ENCODE data around the gene CPLANE1.

CPLANE1 gene

DNA sequence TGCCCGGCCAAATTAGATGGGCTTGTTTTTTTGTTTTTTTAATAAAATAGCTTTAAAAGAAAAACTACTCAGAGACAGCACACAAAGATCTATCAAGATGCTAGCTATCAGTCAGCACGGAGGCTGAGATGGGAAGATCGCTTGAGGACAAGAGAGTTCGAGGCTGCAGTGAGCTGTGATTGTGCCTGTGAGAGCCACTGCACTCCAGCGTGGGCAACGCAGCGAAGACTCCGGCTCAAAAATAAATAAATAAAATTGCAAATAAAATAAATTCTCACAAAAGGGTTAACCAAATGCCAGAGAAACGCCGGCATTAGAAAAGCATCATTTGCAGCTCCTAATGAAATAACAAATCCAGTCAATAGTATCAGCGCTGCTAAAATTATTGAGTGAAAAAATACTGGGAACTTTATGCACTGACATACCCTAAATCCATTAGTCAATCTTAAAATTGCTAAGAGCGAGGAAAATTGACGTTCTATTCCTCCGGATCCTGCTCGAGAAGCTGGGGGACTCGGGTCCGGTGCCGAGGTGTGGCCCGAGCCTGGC is 681 bp downstream of the CPLANE1 start:
- Histone ChIP-seq H3K27ac (ENCODE audit: low read depth, low read length, poor library complexity, severe bottlenecking) (peak overlapping the region; percentile 26), H2AFZ (ENCODE audit: low read length) (no peak overlapping the region)

DNA sequence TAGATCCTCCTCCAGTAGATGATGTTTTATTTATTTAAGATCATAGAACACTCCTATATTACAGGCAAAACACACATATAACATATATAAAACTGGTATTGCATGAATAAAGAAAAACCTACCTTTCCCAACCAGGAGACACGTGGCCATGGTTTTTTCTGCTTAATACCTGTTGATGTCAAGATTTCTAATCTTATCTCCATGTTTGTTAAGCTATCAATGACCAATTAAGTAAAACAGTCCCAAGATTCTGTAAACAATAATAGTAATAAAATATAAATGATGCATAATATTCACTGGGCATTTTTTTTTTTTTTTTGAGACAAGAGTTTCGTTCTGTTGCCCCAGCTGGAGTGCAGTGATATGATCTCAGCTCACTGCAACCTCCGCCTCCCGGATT is 1.7 kb downstream of the CPLANE1 start:
- Histone ChIP-seq H3K79me2 (ENCODE audit: insufficient read depth, low read length) (no peaks in the 10 kb centered on the region), H3K4me3 (ENCODE audit: low read depth, low read length, poor library complexity, severe bottlenecking) (no peak overlapping the region), H3K4me1 (ENCODE audit: insufficient read depth, low read length, severe bottlenecking) (peaks cover 23% of the 10 kb centered on the region), H3K9ac (ENCODE audit: low read length) (no peak overlapping the region), H3K27ac (ENCODE audit: low read depth, low read length, poor library complexity, severe bottlenecking) (no peak overlapping the region), H3K9me2 (ENCODE audit: low read depth, low read length) (no peaks in the 10 kb centered on the region), H4K20me1 (ENCODE audit: insufficient read depth, low read length) (no peaks in the 10 kb centered on the region), H3F3A (ENCODE audit: insufficient read depth, low read length) (no peaks in the 10 kb centered on the region), H3K4me2 (ENCODE audit: low read length) (peak overlapping the region; percentile 16; the same call in 1 of the 2 replicates), H3K36me3 (ENCODE audit: insufficient read depth, low read length) (no peaks in the 10 kb centered on the region; the same call in 1 of the 2 replicates), H3K27me3 (ENCODE audit: insufficient read depth, low read length) (no peaks in the 10 kb centered on the region), H2AFZ (ENCODE audit: low read length) (no peak overlapping the region), H3K9me3 (ENCODE audit: low read length) (no peaks in the 10 kb centered on the region)
- no peak for TF ChIP-seq EZH2 (IDR thresholded peaks at IDR 0.05; ENCODE audit: borderline replicate concordance, low read length)
- no peak for TF ChIP-seq CTCF (IDR thresholded peaks at IDR 0.05; ENCODE audit: low read length)

More for the DNA sequence above, 681 bp downstream of the CPLANE1 start:
- Histone ChIP-seq H3K9me3 (ENCODE audit: low read length) (no peaks in the 10 kb centered on the region), H3K9ac (ENCODE audit: low read length) (peak overlapping the region; percentile 78), H3K4me3 (ENCODE audit: low read depth, low read length, poor library complexity, severe bottlenecking) (peak overlapping the region; percentile 74), H3K4me2 (ENCODE audit: low read length) (peak overlapping the region; percentile 69), H4K20me1 (ENCODE audit: insufficient read depth, low read length) (no peaks in the 10 kb centered on the region), H3K9me2 (ENCODE audit: low read depth, low read length) (no peaks in the 10 kb centered on the region), H3K4me1 (ENCODE audit: insufficient read depth, low read length, severe bottlenecking) (peaks cover 23% of the 10 kb centered on the region), H3K79me2 (ENCODE audit: insufficient read depth, low read length) (no peaks in the 10 kb centered on the region), H3K36me3 (ENCODE audit: insufficient read depth, low read length) (no peaks in the 10 kb centered on the region), H3K27me3 (ENCODE audit: insufficient read depth, low read length) (no peaks in the 10 kb centered on the region), H3F3A (ENCODE audit: insufficient read depth, low read length) (no peaks in the 10 kb centered on the region)
- TF ChIP-seq CTCF (IDR thresholded peaks at IDR 0.05; ENCODE audit: low read length): no peak
- TF ChIP-seq EZH2 (IDR thresholded peaks at IDR 0.05; ENCODE audit: borderline replicate concordance, low read length): no peak

GRCh38 chr5:37247036-37247435 is 2.1 kb downstream of the CPLANE1 start:
- Histone ChIP-seq H3K9me3 (ENCODE audit: low read length) (no peaks in the 10 kb centered on the region), H3F3A (ENCODE audit: insufficient read depth, low read length) (no peaks in the 10 kb centered on the region), H3K4me2 (ENCODE audit: low read length) (peak overlapping the region; percentile 16; the same call in 1 of the 2 replicates), H3K27me3 (ENCODE audit: insufficient read depth, low read length) (no peaks in the 10 kb centered on the region), H3K9me2 (ENCODE audit: low read depth, low read length) (no peaks in the 10 kb centered on the region), H2AFZ (ENCODE audit: low read length) (no peak overlapping the region), H3K4me3 (ENCODE audit: low read depth, low read length, poor library complexity, severe bottlenecking) (no peak overlapping the region), H4K20me1 (ENCODE audit: insufficient read depth, low read length) (no peaks in the 10 kb centered on the region), H3K4me1 (ENCODE audit: insufficient read depth, low read length, severe bottlenecking) (peaks cover 23% of the 10 kb centered on the region), H3K36me3 (ENCODE audit: insufficient read depth, low read length) (no peaks in the 10 kb centered on the region; the same call in 1 of the 2 replicates), H3K27ac (ENCODE audit: low read depth, low read length, poor library complexity, severe bottlenecking) (no peak overlapping the region), H3K79me2 (ENCODE audit: insufficient read depth, low read length) (no peaks in the 10 kb centered on the region), H3K9ac (ENCODE audit: low read length) (no peak overlapping the region)
- TF ChIP-seq EZH2 (IDR thresholded peaks at IDR 0.05; ENCODE audit: borderline replicate concordance, low read length) (no peak), CTCF (IDR thresholded peaks at IDR 0.05; ENCODE audit: low read length) (no peak)

Measured in OCI-LY1 (cell line).